Upper lobe of right lung (tissue), 1 donor: ENCODE results near the gene NIN. TPM values are rescaled to one million over a fixed set of nuclear protein-coding genes. Genes with fewer than 3 reads are reported as not detected.

Experiments
- ATAC-seq: fragments of 200-7000 bp; cut with Tn5 transposase; one replicate; pipeline ENCODE4 v1.9.1; 2020; ENCODE audit warnings: mild to moderate bottlenecking, moderate library complexity
- DNase-seq: peaks from one replicate; pipeline ENCODE4 v3.0.0-alpha.2; 2020
- H3K27ac ChIP-seq: fragments of 200-600 bp; one replicate; pipeline ENCODE4 v1.8.0; 2022
- H3K27me3 ChIP-seq: fragments of 200-600 bp; one replicate; pipeline ENCODE4 v1.8.0; 2022; ENCODE audit warnings: mild to moderate bottlenecking
- H3K36me3 ChIP-seq: fragments of 200-600 bp; one replicate; pipeline ENCODE4 v1.8.0; 2022
- H3K4me1 ChIP-seq: fragments of 200-600 bp; one replicate; pipeline ENCODE4 v1.8.0; 2022
- H3K4me3 ChIP-seq: fragments of 200-600 bp; one replicate; pipeline ENCODE4 v1.8.0; 2022; ENCODE audit warnings: mild to moderate bottlenecking
- H3K9me3 ChIP-seq: fragments of 200-600 bp; one replicate; pipeline ENCODE4 v1.8.0; 2022
- CTCF ChIP-seq: fragments of 200-600 bp; IDR thresholded peaks from one replicate; pipeline ENCODE4 v1.8.0; 2022; ENCODE audit warnings: antibody characterized with exemption
- intact Hi-C: fragments of 100-400 bp; cut with DNase I; formaldehyde crosslinking; loops from one replicate; pipeline ENCODE4 v1.11.0; 2022
- total RNA-seq: library from RNA; stranded (reverse); fragmentation: NEBNext Ultra II Directional; extraction: Animal tissue kit (Norgen Biotek cat#: 25700); gene quantifications from one replicate; pipeline ENCODE4 v1.2.1, GENCODE V29; 2021
- donor health status: DM: no; HTN: yes; CAD: no; lungs with severe emphysema.

Gene NIN
- total RNA-seq, 1 donor from 2014 or later = 37.5 TPM

- no peak for ATAC-seq
- no peak overlapping the region for H3K4me3 ChIP-seq
- H3K36me3 ChIP-seq = no peaks in the 10 kb centered on the region
These were observed 40.3 kb upstream of the NIN start for GRCh38 chr14:50871228-50871627.

GRCh38 chr14:50865391-50866076, 34.6 kb upstream of the NIN start:
- intact Hi-C loops = no loop called here
- DNase-seq = no peak
- no peak for ATAC-seq
- H3K9me3 ChIP-seq = no peaks in the 10 kb centered on the region
- no peaks in the 10 kb centered on the region for H3K27me3 ChIP-seq
- H3K36me3 ChIP-seq = no peaks in the 10 kb centered on the region
- no peak overlapping the region for H3K27ac ChIP-seq
- no peak overlapping the region for H3K4me3 ChIP-seq
- no peak for TF ChIP-seq CTCF
- peaks cover 7% of the 10 kb centered on the region for H3K4me1 ChIP-seq

More at GRCh38 chr14:50871228-50871627, 40.3 kb upstream of the NIN start:
- Histone ChIP-seq H3K27ac (no peak overlapping the region), H3K9me3 (no peaks in the 10 kb centered on the region), H3K4me1 (peaks cover 3% of the 10 kb centered on the region), H3K27me3 (peaks cover 12% of the 10 kb centered on the region)
- TF ChIP-seq CTCF = no peak
- DNase-seq = no peak
- intact Hi-C loops = no loop called here

- intact Hi-C loops = no loop called here
- Histone ChIP-seq H3K36me3 (no peaks in the 10 kb centered on the region), H3K9me3 (no peaks in the 10 kb centered on the region), H3K4me1 (peaks cover 7% of the 10 kb centered on the region), H3K4me3 (no peak overlapping the region), H3K27me3 (no peaks in the 10 kb centered on the region), H3K27ac (no peak overlapping the region)
- no peak for DNase-seq
- TF ChIP-seq CTCF = no peak
- no peak for ATAC-seq
These were observed 34.0 kb upstream of the NIN start for GRCh38 chr14:50864946-50865345.

GRCh38 chr14:50864237-50864636, 33.3 kb upstream of the NIN start:
- Histone ChIP-seq H3K4me1 (peaks cover 12% of the 10 kb centered on the region), H3K36me3 (no peaks in the 10 kb centered on the region), H3K9me3 (no peaks in the 10 kb centered on the region), H3K4me3 (no peak overlapping the region), H3K27me3 (no peaks in the 10 kb centered on the region), H3K27ac (no peak overlapping the region)
- intact Hi-C loops = no loop called here
- DNase-seq (no peak), ATAC-seq (no peak)
- TF ChIP-seq CTCF = no peak

GRCh38 chr14:50862036-50862570, 31.1 kb upstream of the NIN start:
- no peaks in the 10 kb centered on the region for H3K27me3 ChIP-seq
- ATAC-seq (no peak), DNase-seq (no peak)
- no peak overlapping the region for H3K27ac ChIP-seq
- intact Hi-C loops = no loop called here
- no peak for TF ChIP-seq CTCF
- H3K36me3 ChIP-seq = no peaks in the 10 kb centered on the region
- H3K9me3 ChIP-seq = no peaks in the 10 kb centered on the region
- H3K4me3 ChIP-seq = no peak overlapping the region
- peaks cover 13% of the 10 kb centered on the region for H3K4me1 ChIP-seq
